Testis (tissue), 3 donors: ENCODE data around the gene TARM1. TPM values are rescaled to one million over a fixed set of nuclear protein-coding genes. Genes with fewer than 3 reads are reported as not detected.

ENCODE experiments used
- DNase-seq: peaks from one replicate; pipeline ENCODE4 v3.0.0-alpha.2; 2019
- H3K27ac ChIP-seq, 2 donors: fragments of 200-600 bp; sonication (generic); one replicate each; pipeline ENCODE4 v1.5.1; 2019
- H3K27me3 ChIP-seq: fragments of 200-600 bp; sonication (generic); one replicate; pipeline ENCODE4 v1.5.1; 2019
- H3K36me3 ChIP-seq: fragments of 200-600 bp; sonication (generic); one replicate; pipeline ENCODE4 v1.5.1; 2017; ENCODE audit warnings: low read depth; ENCODE audit errors: missing control alignments
- H3K4me1 ChIP-seq: fragments of 200-600 bp; sonication (generic); one replicate; pipeline ENCODE4 v1.5.1; 2019
- H3K4me3 ChIP-seq, 2 donors: fragments of 200-600 bp; sonication (generic); one replicate each; pipeline ENCODE4 v1.5.1; 2017 to 2019
- H3K9me3 ChIP-seq: fragments of 200-600 bp; sonication (generic); one replicate; pipeline ENCODE4 v1.5.1; 2017
- CTCF ChIP-seq, 3 experiments: fragments of 450-650 bp in 2 of 3; fragments of 200-600 bp in 1 of 3; sonication (generic) in 1 of 3; IDR thresholded peaks; one replicate each; pipeline ENCODE4 v1.5.1; 2016 to 2019; ENCODE audit warnings: antibody characterized with exemption in 3 of 3, mild to moderate bottlenecking in 2 of 3, moderate library complexity in 1 of 3
- POLR2A ChIP-seq: fragments of 450-650 bp; IDR thresholded peaks from one replicate; pipeline ENCODE4 v1.6.1; 2017; ENCODE audit warnings: antibody characterized with exemption, mild to moderate bottlenecking, moderate library complexity
- WGBS, 2 donors: methylation state at CpG; one replicate each; pipeline ENCODE4 v1.1.5; 2018; 5-methylcytosine and 5-hydroxymethylcytosine counted together
- intact Hi-C: fragments of 100-400 bp; cut with DNase I; formaldehyde crosslinking; loops from one replicate; pipeline ENCODE4 v1.15.1; 2023; ENCODE audit warnings: low total_unique reads
- polyA plus RNA-seq: library from polyadenylated mRNA; stranded (reverse); fragments of 350-450 nt; fragmentation: Illumina TruSeq; extraction: RNeasy Lipid Tissue Mini Kit (QIAGEN cat#74804); gene quantifications from one replicate; pipeline ENCODE4 v1.2.3, GENCODE V29; 2014; ENCODE audit warnings: low read depth, low replicate concordance; ENCODE audit not compliant: insufficient read depth
- total RNA-seq, 2 donors: library from RNA; depleted of rRNA; stranded (reverse); fragments of >200 nt; gene quantifications; one replicate each; pipeline ENCODE4 v1.2.3, GENCODE V29; 2016

Gene TARM1
- total and polyA plus RNA-seq, 3 donors from 2014 or later, result 0.37 TPM; not detected in 2

- H3K9me3 ChIP-seq, result no peaks in the 10 kb centered on the region
- intact Hi-C loops, result no loop called here
- H3K4me3 ChIP-seq, result no peak overlapping the region
- no peaks in the 10 kb centered on the region for H3K27me3 ChIP-seq
- no peak for DNase-seq
- peaks cover 7% of the 10 kb centered on the region for H3K4me1 ChIP-seq
- no peak overlapping the region for H3K27ac ChIP-seq
- H3K36me3 ChIP-seq, result no peaks in the 10 kb centered on the region
- no peak for TF ChIP-seq CTCF (IDR thresholded peaks at IDR 0.05)
- TF ChIP-seq POLR2A, result no peak
- WGBS, 2 donors, result 73 to 78% methylated on average over 17 to 21 of the region's 21 CpGs
Measured at GRCh38 chr19:54107876-54108490, 26.8 kb upstream of the TARM1 start.

GRCh38 chr19:54106716-54107115 lies 25.6 kb upstream of the TARM1 start:
- Histone ChIP-seq H3K4me1 (peaks cover 7% of the 10 kb centered on the region), H3K27me3 (no peaks in the 10 kb centered on the region), H3K9me3 (no peaks in the 10 kb centered on the region), H3K36me3 (no peaks in the 10 kb centered on the region), H3K4me3 (no peak overlapping the region), H3K27ac (no peak overlapping the region)
- intact Hi-C loops, result no loop called here
- DNase-seq, result no peak
- 84 to 86% methylated on average over 15 of the region's 15 CpGs for WGBS, 2 donors
- no peak for TF ChIP-seq POLR2A

- Histone ChIP-seq H3K4me1 (peaks cover 7% of the 10 kb centered on the region), H3K27ac (no peak overlapping the region), H3K27me3 (no peaks in the 10 kb centered on the region), H3K9me3 (no peaks in the 10 kb centered on the region), H3K36me3 (no peaks in the 10 kb centered on the region), H3K4me3 (no peak overlapping the region)
- 94 to 95% methylated on average over 10 of the region's 10 CpGs for WGBS, 2 donors
- DNase-seq, result no peak
- TF ChIP-seq CTCF (IDR thresholded peaks at IDR 0.05), result no peak
- no peak for TF ChIP-seq POLR2A
- intact Hi-C loops, result no loop called here
Measured at GRCh38 chr19:54105796-54106195, 24.6 kb upstream of the TARM1 start.

GRCh38 chr19:54104998-54105715 lies 24.0 kb upstream of the TARM1 start:
- intact Hi-C loops, result no loop called here

More at GRCh38 chr19:54104998-54105715, 24.0 kb upstream of the TARM1 start:
- Histone ChIP-seq H3K27ac (no peak overlapping the region), H3K4me3 (no peak overlapping the region), H3K4me1 (peaks cover 7% of the 10 kb centered on the region), H3K9me3 (no peaks in the 10 kb centered on the region), H3K36me3 (no peaks in the 10 kb centered on the region), H3K27me3 (no peaks in the 10 kb centered on the region)
- no peak for DNase-seq
- TF ChIP-seq CTCF (IDR thresholded peaks at IDR 0.05) (no peak), POLR2A (no peak)
- WGBS, 2 donors, result 84 to 87% methylated on average over 9 to 11 of the region's 11 CpGs
